ENCODE data around the gene CDH6. TPM values are rescaled to one million over a fixed set of nuclear protein-coding genes. Genes with fewer than 3 reads are reported as not detected.

Gene CDH6
- polyA plus RNA-seq, 1 of the 3 experiments (the other 2 are of a cell fraction) = 1.1 TPM

DNA sequence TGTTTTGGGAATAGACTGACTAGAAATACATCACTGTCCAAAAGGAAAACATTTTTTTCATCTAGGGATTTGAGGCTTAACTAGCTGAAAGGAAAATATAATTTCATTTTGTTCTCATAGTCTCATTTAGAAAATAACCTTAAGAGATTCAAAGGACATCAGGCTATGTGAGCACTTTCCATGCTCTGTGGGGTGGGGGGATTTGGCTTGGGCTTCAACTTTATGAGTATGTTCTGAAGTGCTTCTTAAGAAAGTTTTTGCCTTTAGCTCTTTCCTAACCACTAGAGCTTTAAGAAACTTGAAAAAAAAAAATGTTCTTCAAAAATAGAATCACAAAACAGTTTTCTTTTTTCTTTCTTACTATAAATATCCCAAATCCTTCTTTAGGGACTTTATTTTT, 17.6 kb downstream of the CDH6 start (continued):
- TF ChIP-seq TCF12 (IDR thresholded peaks at IDR 0.05) (no peak), FOXM1 (IDR thresholded peaks at IDR 0.05; ENCODE audit: low read depth) (no peak), SIN3A (IDR thresholded peaks at IDR 0.05; ENCODE audit: borderline replicate concordance, low read depth, low read length) (no peak)

DNA sequence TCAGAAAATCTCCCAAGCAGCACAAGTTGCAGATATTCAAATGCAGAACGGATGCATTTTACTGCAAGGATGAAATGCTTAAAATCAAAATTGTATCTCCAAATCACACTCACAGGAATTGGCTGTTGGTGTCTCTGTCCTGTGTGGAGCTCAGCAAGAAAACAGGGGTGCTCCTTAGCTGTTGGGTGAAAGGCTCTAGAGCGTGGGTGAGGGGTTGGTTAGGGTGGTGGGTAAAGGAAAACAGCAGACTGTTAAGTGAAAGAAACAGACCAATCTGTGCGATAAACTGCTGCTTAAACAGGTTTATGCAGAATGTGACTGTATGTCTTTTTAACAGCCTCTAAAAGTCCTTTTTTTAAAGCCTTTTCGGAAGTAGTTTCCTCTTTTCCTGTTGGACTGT, 19.8 kb downstream of the CDH6 start:
- no peaks in the 10 kb centered on the region for H3F3A ChIP-seq (replicated peaks; ENCODE audit: insufficient read depth)
- H3K9me2 ChIP-seq = no peaks in the 10 kb centered on the region
- no peaks in the 10 kb centered on the region for H3K9me3 ChIP-seq
- no peak overlapping the region for H2AFZ ChIP-seq (ENCODE audit: low read depth)
- no peak overlapping the region for H3K4me3 ChIP-seq (ENCODE audit: low read depth in 2 of 2, low read length in 1 of 2)
- no peak overlapping the region for H3K27ac ChIP-seq (ENCODE audit: low read depth in 2 of 2, low read length in 1 of 2)
- no peaks in the 10 kb centered on the region for H3K36me3 ChIP-seq (replicated peaks in 1 of 2; ENCODE audit: control insufficient read depth in 1 of 2, insufficient read depth in 2 of 2, low read length in 1 of 2)
- H4K20me1 ChIP-seq (ENCODE audit: insufficient read depth) = no peaks in the 10 kb centered on the region
- H3K79me2 ChIP-seq (ENCODE audit: insufficient read depth) = no peaks in the 10 kb centered on the region
- ChIA-PET POLR2A (no interaction called here), CTCF (interaction anchor here (1.1 to 2.1 kb wide), 3 partner anchors 19 to 202 kb away, joined by 4 to 9 read pairs (median 6); no protein-coding TSS in a partner anchor)
- TF ChIP-seq CHD2 (IDR thresholded peaks at IDR 0.05; ENCODE audit: low read length, partially characterized antibody) (no peak), NFIC (IDR thresholded peaks at IDR 0.05; ENCODE audit: borderline replicate concordance) (no peak), RCOR1 (IDR thresholded peaks at IDR 0.05; ENCODE audit: low read length) (no peak), RAD21 (IDR thresholded peaks at IDR 0.05; ENCODE audit: low read length) (no peak), MXI1 (IDR thresholded peaks at IDR 0.05; ENCODE audit: low read depth, low read length) (no peak), TAF1 (IDR thresholded peaks at IDR 0.05; ENCODE audit: borderline replicate concordance, low read depth, low read length) (no peak), FOSL2 (IDR thresholded peaks at IDR 0.05; ENCODE audit: borderline replicate concordance, low read depth) (no peak), EP300 (IDR thresholded peaks at IDR 0.05; ENCODE audit: borderline replicate concordance in 1 of 2, low read depth in 1 of 2, low read length in 1 of 2) (no peak), RXRA (IDR thresholded peaks at IDR 0.05; ENCODE audit: borderline replicate concordance, low read depth) (no peak)
- TF ChIP-seq, protein P1, sequence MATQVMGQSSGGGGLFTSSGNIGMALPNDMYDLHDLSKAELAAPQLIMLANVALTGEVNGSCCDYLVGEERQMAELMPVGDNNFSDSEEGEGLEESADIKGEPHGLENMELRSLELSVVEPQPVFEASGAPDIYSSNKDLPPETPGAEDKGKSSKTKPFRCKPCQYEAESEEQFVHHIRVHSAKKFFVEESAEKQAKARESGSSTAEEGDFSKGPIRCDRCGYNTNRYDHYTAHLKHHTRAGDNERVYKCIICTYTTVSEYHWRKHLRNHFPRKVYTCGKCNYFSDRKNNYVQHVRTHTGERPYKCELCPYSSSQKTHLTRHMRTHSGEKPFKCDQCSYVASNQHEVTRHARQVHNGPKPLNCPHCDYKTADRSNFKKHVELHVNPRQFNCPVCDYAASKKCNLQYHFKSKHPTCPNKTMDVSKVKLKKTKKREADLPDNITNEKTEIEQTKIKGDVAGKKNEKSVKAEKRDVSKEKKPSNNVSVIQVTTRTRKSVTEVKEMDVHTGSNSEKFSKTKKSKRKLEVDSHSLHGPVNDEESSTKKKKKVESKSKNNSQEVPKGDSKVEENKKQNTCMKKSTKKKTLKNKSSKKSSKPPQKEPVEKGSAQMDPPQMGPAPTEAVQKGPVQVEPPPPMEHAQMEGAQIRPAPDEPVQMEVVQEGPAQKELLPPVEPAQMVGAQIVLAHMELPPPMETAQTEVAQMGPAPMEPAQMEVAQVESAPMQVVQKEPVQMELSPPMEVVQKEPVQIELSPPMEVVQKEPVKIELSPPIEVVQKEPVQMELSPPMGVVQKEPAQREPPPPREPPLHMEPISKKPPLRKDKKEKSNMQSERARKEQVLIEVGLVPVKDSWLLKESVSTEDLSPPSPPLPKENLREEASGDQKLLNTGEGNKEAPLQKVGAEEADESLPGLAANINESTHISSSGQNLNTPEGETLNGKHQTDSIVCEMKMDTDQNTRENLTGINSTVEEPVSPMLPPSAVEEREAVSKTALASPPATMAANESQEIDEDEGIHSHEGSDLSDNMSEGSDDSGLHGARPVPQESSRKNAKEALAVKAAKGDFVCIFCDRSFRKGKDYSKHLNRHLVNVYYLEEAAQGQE (IDR thresholded peaks at IDR 0.05; ENCODE audit: low read depth, low read length) = no peak
- 28% methylated on average over 4 of the region's 4 CpGs for WGBS (ENCODE audit: low lambda C conversion rate)
- no peaks in the 10 kb centered on the region; a peak in 1 of 4 replicates for H3K4me1 ChIP-seq (ENCODE audit: control insufficient read depth in 1 of 2, insufficient read depth in 2 of 2, low read depth in 1 of 2, low read length in 1 of 2)
- peaks cover 30% of the 10 kb centered on the region; the same call in 1 of the 2 replicates for H3K27me3 ChIP-seq (ENCODE audit: insufficient read depth)
- no peak for DNase-seq
- H3K4me2 ChIP-seq = no peak overlapping the region
- no peak overlapping the region for H3K9ac ChIP-seq

DNA sequence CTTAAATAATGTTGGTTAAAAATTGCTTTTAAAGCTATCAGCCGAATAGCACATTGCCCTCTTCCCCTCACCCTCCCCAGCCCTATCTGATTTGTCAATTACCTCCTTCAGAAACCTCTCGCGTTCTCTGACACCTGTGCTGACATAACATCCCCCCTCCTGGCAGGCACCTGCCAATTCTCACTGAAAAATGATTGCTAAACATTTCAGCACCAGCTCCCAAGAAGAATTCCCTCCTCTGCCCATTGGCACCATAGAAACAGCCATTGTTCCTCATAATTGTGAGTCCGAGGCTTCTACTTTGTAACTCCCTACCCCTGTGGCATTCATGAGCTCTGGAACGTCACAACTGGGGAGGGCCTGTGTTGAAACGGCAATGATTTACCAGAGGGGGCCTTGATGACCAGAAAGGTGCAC, 20.2 kb downstream of the CDH6 start:
- Histone ChIP-seq H3K9me2 (no peaks in the 10 kb centered on the region), H3K4me3 (ENCODE audit: low read depth in 2 of 2, low read length in 1 of 2) (no peak overlapping the region), H3K9me3 (no peaks in the 10 kb centered on the region), H3K4me2 (no peak overlapping the region), H4K20me1 (ENCODE audit: insufficient read depth) (no peaks in the 10 kb centered on the region), H3K79me2 (ENCODE audit: insufficient read depth) (no peaks in the 10 kb centered on the region), H3K27me3 (ENCODE audit: insufficient read depth) (peaks cover 30% of the 10 kb centered on the region; the same call in 1 of the 2 replicates), H3K4me1 (ENCODE audit: control insufficient read depth in 1 of 2, insufficient read depth in 2 of 2, low read depth in 1 of 2, low read length in 1 of 2) (no peaks in the 10 kb centered on the region; a peak in 1 of 4 replicates), H2AFZ (ENCODE audit: low read depth) (no peak overlapping the region), H3K27ac (ENCODE audit: low read depth in 2 of 2, low read length in 1 of 2) (no peak overlapping the region), H3F3A (replicated peaks; ENCODE audit: insufficient read depth) (no peaks in the 10 kb centered on the region), H3K9ac (no peak overlapping the region), H3K36me3 (replicated peaks in 1 of 2; ENCODE audit: control insufficient read depth in 1 of 2, insufficient read depth in 2 of 2, low read length in 1 of 2) (no peaks in the 10 kb centered on the region)
- POLR2A ChIA-PET = no interaction called here
- CTCF ChIA-PET = interaction anchor here (1.2 to 2.1 kb wide), 4 partner anchors 10 to 201 kb away, joined by 3 to 9 read pairs (median 5); no protein-coding TSS in a partner anchor
- TF ChIP-seq, protein P2, sequence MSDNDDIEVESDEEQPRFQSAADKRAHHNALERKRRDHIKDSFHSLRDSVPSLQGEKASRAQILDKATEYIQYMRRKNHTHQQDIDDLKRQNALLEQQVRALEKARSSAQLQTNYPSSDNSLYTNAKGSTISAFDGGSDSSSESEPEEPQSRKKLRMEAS (IDR thresholded peaks at IDR 0.05; ENCODE audit: low read depth) = no peak
- TF ChIP-seq CHD2 (IDR thresholded peaks at IDR 0.05; ENCODE audit: low read length, partially characterized antibody) (no peak), FOXJ3 (CRISPR knock-in tag; IDR thresholded peaks at IDR 0.05) (no peak), EP300 (IDR thresholded peaks at IDR 0.05; ENCODE audit: borderline replicate concordance in 1 of 2, low read depth in 1 of 2, low read length in 1 of 2) (no peak), MEF2A (IDR thresholded peaks at IDR 0.05; ENCODE audit: borderline replicate concordance, low read depth) (no peak), RAD21 (IDR thresholded peaks at IDR 0.05; ENCODE audit: low read length) (no peak), MXI1 (IDR thresholded peaks at IDR 0.05; ENCODE audit: low read depth, low read length) (no peak), EZH2phosphoT487 (IDR thresholded peaks at IDR 0.05; ENCODE audit: borderline replicate concordance, low read depth) (no peak), ELF1 (IDR thresholded peaks at IDR 0.05) (no peak)
- WGBS (ENCODE audit: low lambda C conversion rate) = 6% methylated on average over 6 of the region's 6 CpGs
- no peak for DNase-seq
